Osteocyte (in vitro differentiated cells): ENCODE measurements around the gene RGS5. TPM values are rescaled to one million over a fixed set of nuclear protein-coding genes. Genes with fewer than 3 reads are reported as not detected.

Experiments
- DNase-seq: peaks from one replicate; pipeline ENCODE4 v3.0.0; 2021; ENCODE audit warnings: mixed read lengths; ENCODE audit not compliant: unreplicated experiment; ENCODE audit errors: extremely low spot score
- H3K27ac Mint-ChIP-seq: one replicate; pipeline ENCODE4 v1.8.0; 2021; ENCODE audit warnings: mild to moderate bottlenecking, mixed read lengths; ENCODE audit not compliant: unreplicated experiment
- H3K27me3 Mint-ChIP-seq: one replicate; pipeline ENCODE4 v1.8.0; 2021; ENCODE audit warnings: mixed read lengths; ENCODE audit not compliant: unreplicated experiment
- H3K36me3 Mint-ChIP-seq: one replicate; pipeline ENCODE4 v1.8.0; 2021; ENCODE audit warnings: mixed read lengths; ENCODE audit not compliant: unreplicated experiment
- H3K4me1 Mint-ChIP-seq: one replicate; pipeline ENCODE4 v1.8.0; 2021; ENCODE audit warnings: mixed read lengths; ENCODE audit not compliant: unreplicated experiment
- H3K4me3 Mint-ChIP-seq: one replicate; pipeline ENCODE4 v1.8.0; 2021; ENCODE audit warnings: mild to moderate bottlenecking, moderate library complexity, mixed read lengths; ENCODE audit not compliant: unreplicated experiment
- H3K9me3 Mint-ChIP-seq: one replicate; pipeline ENCODE4 v1.8.0; 2021; ENCODE audit warnings: mixed read lengths; ENCODE audit not compliant: unreplicated experiment
- CTCF ChIP-seq: fragments of 200-600 bp; sonication (generic); IDR thresholded peaks from 2 replicates; pipeline ENCODE4 v1.5.0; 2021; ENCODE audit warnings: antibody characterized with exemption, mild to moderate bottlenecking, moderate library complexity
- total RNA-seq: library from RNA; stranded (reverse); gene quantifications from 2 replicates; pipeline ENCODE4 v1.2.1, GENCODE V29; 2021

RGS5 gene
- total RNA-seq, 1 donor from 2014 or later, result 187 TPM

GRCh38 chr1:163094589-163094988 lies 108.1 kb downstream of the RGS5 start:
- H3K27ac Mint-ChIP-seq, result no peak overlapping the region
- no peaks in the 10 kb centered on the region for H3K36me3 Mint-ChIP-seq
- no peak for TF ChIP-seq CTCF
- peaks cover 15% of the 10 kb centered on the region for H3K4me1 Mint-ChIP-seq
- no peak overlapping the region for H3K4me3 Mint-ChIP-seq
- DNase-seq, result no peak
- H3K27me3 Mint-ChIP-seq, result no peaks in the 10 kb centered on the region
- no peaks in the 10 kb centered on the region for H3K9me3 Mint-ChIP-seq

DNA sequence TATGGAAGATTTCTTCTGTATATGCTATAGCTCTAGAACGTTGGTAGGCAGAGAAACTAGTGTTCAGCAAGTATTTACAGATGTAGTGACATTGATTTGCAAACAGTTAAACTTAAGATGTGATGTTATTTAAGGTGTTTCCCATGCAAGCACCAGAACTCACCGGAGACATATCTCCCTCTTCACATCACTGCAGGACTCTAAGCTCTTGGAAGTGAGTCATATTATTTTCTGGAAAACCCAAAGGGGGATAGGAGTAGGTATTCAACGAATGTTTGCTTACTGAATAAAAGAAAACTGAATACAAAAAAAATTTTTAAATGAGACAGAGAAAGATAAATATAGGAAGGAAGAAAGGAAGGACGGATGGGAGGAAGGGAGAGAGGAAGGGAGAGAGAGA lies 108.5 kb downstream of the RGS5 start:
- no peak overlapping the region for H3K4me3 Mint-ChIP-seq
- peaks cover 15% of the 10 kb centered on the region for H3K4me1 Mint-ChIP-seq
- no peaks in the 10 kb centered on the region for H3K9me3 Mint-ChIP-seq
- H3K27me3 Mint-ChIP-seq, result no peaks in the 10 kb centered on the region
- H3K36me3 Mint-ChIP-seq, result no peaks in the 10 kb centered on the region
- DNase-seq, result no peak
- H3K27ac Mint-ChIP-seq, result no peak overlapping the region
- no peak for TF ChIP-seq CTCF

- H3K4me3 Mint-ChIP-seq, result no peak overlapping the region
Observed at GRCh38 chr1:163093579-163093978, 109.1 kb downstream of the RGS5 start.

GRCh38 chr1:163093169-163093568 lies 109.5 kb downstream of the RGS5 start:
- Mint-ChIP-seq H3K9me3 (no peaks in the 10 kb centered on the region), H3K27ac (no peak overlapping the region), H3K27me3 (no peaks in the 10 kb centered on the region), H3K4me3 (no peak overlapping the region), H3K4me1 (peaks cover 15% of the 10 kb centered on the region), H3K36me3 (no peaks in the 10 kb centered on the region)
- no peak for TF ChIP-seq CTCF
- DNase-seq, result no peak

More at GRCh38 chr1:163093579-163093978, 109.1 kb downstream of the RGS5 start:
- peaks cover 15% of the 10 kb centered on the region for H3K4me1 Mint-ChIP-seq
- TF ChIP-seq CTCF, result no peak
- H3K36me3 Mint-ChIP-seq, result no peaks in the 10 kb centered on the region
- no peak for DNase-seq
- H3K27me3 Mint-ChIP-seq, result no peaks in the 10 kb centered on the region
- H3K27ac Mint-ChIP-seq, result no peak overlapping the region
- no peaks in the 10 kb centered on the region for H3K9me3 Mint-ChIP-seq

Other genes starting within 250 kb of the RGS5 start
- 99.0 and 121 TPM in 2 replicates for gene RGS4, start 133.6 kb downstream of the RGS5 start, total RNA-seq
- 5.2 and 6.8 TPM in 2 replicates for gene NUF2, start 119.0 kb upstream of the RGS5 start, total RNA-seq